GM21423 (cell line): Measurements from ENCODE around the gene ZNF804B.

Source experiments
- ATAC-seq: cut with Tn5 transposase; IDR thresholded peaks from one replicate; pipeline ENCODE4 v1.9.1; 2021; ENCODE audit warnings: mild to moderate bottlenecking, moderate library complexity; ENCODE audit not compliant: unreplicated experiment

Gene ZNF804B

GRCh38 chr7:89247207-89247606, 487.7 kb downstream of the ZNF804B start:
- ATAC-seq, result no peak

- ATAC-seq, result no peak
Measured at GRCh38 chr7:89259085-89259484, 499.6 kb downstream of the ZNF804B start.

- ATAC-seq, result no peak
Measured at GRCh38 chr7:89264126-89264525, 504.6 kb downstream of the ZNF804B start.

- no peak for ATAC-seq
Measured at GRCh38 chr7:89265631-89266030, 506.1 kb downstream of the ZNF804B start.

GRCh38 chr7:89283302-89283701, 523.8 kb downstream of the ZNF804B start:
- no peak for ATAC-seq

GRCh38 chr7:89308535-89308934, 549.0 kb downstream of the ZNF804B start:
- no peak for ATAC-seq

- no peak for ATAC-seq
Measured at GRCh38 chr7:89311886-89312285, 552.4 kb downstream of the ZNF804B start.

GRCh38 chr7:89312551-89312950, 553.1 kb downstream of the ZNF804B start:
- ATAC-seq, result no peak

GRCh38 chr7:89316584-89317251, 557.2 kb downstream of the ZNF804B start:
- ATAC-seq, result no peak

GRCh38 chr7:89332026-89332425, 572.5 kb downstream of the ZNF804B start:
- no peak for ATAC-seq

- ATAC-seq, result no peak
Measured at GRCh38 chr7:89334797-89335196, 575.3 kb downstream of the ZNF804B start.

- ATAC-seq, result no peak
Measured at GRCh38 chr7:89335490-89335889, 576.0 kb downstream of the ZNF804B start.

- ATAC-seq, result no peak
Measured at GRCh38 chr7:89336121-89336520, 576.6 kb downstream of the ZNF804B start.

GRCh38 chr7:89339748-89340147, 580.2 kb downstream of the ZNF804B start:
- ATAC-seq, result no peak

GRCh38 chr7:89357121-89357520, 597.6 kb downstream of the ZNF804B start:
- no peak for ATAC-seq

- ATAC-seq, result no peak
Measured at GRCh38 chr7:89377219-89377618, 617.7 kb downstream of the ZNF804B start.

GRCh38 chr7:89385411-89385810, 625.9 kb downstream of the ZNF804B start:
- no peak for ATAC-seq
